Measurements from ENCODE around the gene ICAM1.
"Not testable (repeated sequence)": the region's sequence is repeated elsewhere in the genome, so short reads cannot be mapped to it uniquely, and the experiment has no call there.

The ICAM1 gene

DNA sequence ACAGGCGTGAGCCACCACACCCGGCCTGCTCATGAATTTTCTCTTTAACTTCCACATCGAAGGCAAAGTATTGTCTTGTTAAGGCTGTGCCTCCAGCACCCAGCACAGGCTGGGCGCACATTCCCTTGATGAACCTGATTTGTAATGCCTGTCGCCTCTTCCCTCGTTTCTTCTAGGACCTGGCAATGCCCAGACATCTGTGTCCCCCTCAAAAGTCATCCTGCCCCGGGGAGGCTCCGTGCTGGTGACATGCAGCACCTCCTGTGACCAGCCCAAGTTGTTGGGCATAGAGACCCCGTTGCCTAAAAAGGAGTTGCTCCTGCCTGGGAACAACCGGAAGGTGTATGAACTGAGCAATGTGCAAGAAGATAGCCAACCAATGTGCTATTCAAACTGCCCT lies 3.7 kb downstream of the ICAM1 start:
- in situ Hi-C loops (cut with HindIII; ENCODE audit: low sequenced_read_pairs): no loop called here

DNA sequence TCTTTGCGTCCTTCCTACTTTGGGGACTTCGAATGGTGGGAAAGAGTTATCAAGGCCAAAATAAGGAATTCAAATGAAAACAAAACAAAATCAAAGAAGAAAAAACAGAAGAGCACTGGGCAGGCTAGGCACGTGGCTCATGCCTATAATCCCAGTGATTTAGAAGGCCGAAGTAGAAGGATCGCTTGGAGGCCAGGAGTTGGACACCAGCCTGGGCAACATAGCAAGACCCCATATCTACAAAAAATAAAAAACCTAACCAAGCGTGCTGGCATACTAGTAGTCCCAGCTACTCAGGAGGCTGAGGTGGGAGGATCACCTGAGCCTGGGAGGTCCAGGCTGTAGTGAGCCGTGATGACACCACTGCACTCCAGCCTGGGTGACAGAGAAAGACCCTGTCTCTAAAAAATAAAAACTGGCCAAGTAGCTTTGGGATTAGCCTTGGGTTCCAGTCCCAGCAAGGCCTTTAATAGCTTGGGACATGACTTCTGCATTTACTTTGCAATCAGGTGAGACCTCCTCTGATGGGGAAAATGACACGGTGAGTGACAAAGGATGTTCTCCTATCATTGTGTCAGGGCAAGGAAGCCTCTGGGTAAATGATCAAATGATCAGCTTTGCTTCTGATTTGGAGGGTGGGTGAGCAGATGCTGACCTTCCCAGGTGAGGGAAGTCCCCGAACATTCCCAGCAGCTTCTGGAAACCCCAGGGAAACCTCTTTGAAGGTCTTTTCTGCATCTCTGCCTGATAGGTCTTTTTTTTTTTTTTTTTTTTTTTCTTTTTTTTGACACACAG lies 7.1 kb downstream of the ICAM1 start:
- in situ Hi-C loops (cut with HindIII; ENCODE audit: low sequenced_read_pairs): no loop called here

DNA sequence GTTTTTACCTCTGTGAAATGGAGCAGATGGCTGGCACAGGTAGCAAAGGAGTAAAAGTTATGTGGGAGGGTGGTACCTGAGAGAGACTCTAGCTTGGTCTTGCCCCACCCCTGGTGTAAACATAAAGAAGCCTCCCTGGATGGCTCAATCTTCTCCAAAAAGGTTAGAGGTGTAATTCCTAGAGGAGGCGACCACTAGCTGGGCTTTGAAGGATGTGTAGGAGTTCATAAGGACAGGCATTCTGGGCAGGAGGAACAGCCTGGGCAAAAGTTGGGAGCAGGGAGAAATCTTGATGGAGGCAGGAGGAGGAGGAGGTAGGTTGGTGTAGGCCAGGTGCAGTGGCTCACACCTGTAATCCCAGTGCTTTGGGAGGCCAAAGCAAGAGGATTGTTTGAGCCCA lies 8.0 kb downstream of the ICAM1 start:
- in situ Hi-C loops (cut with HindIII; ENCODE audit: low sequenced_read_pairs): no loop called here

DNA sequence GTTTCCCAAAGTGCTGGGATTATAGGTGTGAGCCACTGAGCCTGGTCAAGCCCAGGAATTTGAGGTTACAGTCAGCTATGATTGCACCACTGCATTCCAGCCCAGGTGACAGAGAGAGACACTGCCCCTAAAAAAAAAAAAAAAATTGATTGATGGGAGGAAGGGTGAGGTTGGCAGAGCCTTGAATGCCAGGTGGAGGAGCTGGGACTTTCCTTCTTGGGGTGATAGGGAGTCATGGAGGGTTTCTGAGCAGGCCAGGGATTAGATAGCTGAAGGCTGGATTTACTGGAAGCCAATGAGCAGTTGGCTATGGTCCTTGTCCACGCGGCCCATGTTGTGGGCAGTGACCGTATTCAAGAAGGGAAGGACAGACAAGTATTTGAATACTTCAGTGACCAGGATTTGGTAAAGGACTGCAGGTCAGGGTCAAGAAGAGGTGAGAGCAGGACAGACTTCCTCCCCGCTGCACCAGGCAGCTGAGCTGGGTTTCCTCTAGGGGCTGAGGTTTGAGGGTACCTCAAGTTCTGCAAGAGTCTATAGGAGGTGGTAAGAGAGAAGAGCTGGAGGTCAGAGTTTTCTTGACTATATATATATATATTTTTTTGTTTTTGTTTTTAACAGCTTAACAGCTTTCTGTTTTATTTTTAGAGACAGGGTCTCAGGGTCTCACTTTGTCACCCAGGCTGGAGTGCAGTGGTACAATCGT lies 9.0 kb downstream of the ICAM1 start:
- in situ Hi-C loops (cut with HindIII; ENCODE audit: low sequenced_read_pairs): no loop called here

DNA sequence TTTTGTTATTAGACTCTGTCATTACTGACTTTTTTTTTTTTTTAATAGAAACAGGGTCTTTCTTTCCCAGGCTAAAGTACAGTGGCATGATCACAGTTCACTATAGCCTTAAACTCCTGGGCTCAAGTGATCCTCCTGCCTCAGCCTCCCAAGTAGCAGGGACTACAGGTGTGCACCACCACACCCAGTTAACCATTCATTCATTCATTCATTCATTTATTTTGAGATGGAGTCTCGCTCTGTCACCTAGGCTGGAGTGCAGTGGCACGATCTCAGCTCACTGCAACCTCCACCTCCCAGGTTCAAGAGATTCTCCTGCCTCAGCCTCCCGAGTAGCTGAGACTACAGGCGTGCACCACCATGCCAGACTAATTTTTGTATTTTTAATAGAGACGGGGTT lies 11.1 kb downstream of the ICAM1 start:
- in situ Hi-C loops (cut with HindIII; ENCODE audit: low sequenced_read_pairs): not testable (repeated sequence)

GRCh38 chr19:10283301-10284064 lies 12.6 kb downstream of the ICAM1 start:
- in situ Hi-C loops (cut with HindIII; ENCODE audit: low sequenced_read_pairs): no loop called here

GRCh38 chr19:10284065-10284959 lies 13.4 kb downstream of the ICAM1 start:
- in situ Hi-C loops (cut with HindIII; ENCODE audit: low sequenced_read_pairs): no loop called here

GRCh38 chr19:10284960-10285278 lies 14.0 kb downstream of the ICAM1 start:
- in situ Hi-C loops (cut with HindIII; ENCODE audit: low sequenced_read_pairs): no loop called here

DNA sequence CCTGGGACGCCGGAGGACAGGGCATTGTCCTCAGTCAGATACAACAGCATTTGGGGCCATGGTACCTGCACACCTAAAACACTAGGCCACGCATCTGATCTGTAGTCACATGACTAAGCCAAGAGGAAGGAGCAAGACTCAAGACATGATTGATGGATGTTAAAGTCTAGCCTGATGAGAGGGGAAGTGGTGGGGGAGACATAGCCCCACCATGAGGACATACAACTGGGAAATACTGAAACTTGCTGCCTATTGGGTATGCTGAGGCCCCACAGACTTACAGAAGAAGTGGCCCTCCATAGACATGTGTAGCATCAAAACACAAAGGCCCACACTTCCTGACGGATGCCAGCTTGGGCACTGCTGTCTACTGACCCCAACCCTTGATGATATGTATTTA lies 14.5 kb downstream of the ICAM1 start:
- in situ Hi-C loops (cut with HindIII; ENCODE audit: low sequenced_read_pairs): no loop called here

- in situ Hi-C loops (cut with HindIII; ENCODE audit: low sequenced_read_pairs): no loop called here
Observed at GRCh38 chr19:10286803-10287737, 16.1 kb downstream of the ICAM1 start, which contains the start of gene ICAM4. Gene ICAM4, plus strand, starts transcription at chr19:10286955. Its CDS starts 58 bp downstream, at chr19:10287013.

DNA sequence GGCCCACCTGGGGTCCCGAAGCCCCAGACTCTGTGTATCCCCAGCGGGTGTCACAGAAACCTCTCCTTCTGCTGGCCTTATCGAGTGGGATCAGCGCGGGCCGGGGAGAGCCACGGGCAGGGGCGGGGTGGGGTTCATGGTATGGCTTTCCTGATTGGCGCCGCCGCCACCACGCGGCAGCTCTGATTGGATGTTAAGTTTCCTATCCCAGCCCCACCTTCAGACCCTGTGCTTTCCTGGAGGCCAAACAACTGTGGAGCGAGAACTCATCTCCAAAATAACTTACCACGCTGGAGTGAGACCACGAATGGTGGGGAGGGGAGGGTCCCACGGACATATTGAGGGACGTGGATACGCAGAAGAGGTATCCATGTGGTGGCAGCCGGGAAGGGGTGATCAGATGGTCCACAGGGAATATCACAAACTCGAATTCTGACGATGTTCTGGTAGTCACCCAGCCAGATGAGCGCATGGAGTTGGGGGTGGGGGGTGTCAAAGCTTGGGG lies 17.8 kb downstream of the ICAM1 start:
- in situ Hi-C loops (cut with HindIII; ENCODE audit: low sequenced_read_pairs): no loop called here

DNA sequence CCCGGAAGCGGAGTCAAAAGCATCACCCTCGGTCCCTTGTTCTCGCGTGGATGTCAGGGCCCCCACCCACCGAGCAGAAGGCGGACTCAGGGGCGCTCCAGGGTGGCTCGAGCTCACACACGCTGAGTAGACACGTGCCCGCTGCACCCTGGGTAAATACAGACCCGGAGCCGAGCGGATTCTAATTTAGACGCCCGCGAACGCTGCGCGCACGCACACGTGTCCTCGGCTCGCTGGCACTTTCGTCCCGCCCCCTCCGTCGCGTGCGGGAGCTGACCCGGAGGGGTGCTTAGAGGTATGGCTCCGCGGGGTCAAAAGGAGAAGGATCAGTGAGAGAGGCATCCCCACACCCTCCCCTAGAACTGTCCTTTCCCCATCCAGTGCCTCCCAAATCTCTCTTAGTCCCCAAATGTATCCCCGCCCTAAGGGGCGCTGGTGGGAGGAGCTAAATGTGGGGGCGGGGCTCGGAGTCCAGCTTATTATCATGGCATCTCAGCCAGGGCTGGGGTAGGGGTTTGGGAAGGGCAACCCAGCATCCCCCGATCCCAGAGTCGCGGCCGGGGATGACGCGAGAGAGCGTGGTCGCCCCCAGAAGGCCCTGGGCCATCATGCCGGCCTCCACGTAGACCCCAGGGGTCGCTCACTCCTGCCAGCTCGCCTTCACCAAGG lies 18.4 kb downstream of the ICAM1 start:
- in situ Hi-C loops (cut with HindIII; ENCODE audit: low sequenced_read_pairs): no loop called here

DNA sequence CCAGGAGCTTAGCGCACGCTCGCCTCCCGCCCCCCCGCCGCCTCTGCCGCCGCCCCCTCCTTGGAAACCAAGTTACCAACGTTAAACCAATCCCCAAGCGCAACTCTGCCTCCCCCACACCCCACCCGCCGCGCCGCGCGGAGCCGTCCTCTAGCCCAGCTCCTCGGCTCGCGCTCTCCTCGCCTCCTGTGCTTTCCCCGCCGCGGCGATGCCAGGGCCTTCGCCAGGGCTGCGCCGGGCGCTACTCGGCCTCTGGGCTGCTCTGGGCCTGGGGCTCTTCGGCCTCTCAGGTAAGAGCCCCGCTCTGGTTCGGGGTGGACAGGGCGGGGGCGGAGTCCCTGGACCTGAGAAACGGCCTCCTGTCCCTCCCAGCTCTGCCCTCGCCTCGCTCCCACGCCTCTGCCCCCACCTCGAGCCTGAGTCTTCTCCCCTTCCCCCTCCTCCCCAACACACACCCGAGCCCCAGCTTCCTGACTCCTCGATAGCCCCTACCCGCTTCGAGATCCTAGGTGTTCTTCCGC lies 19.0 kb downstream of the ICAM1 start, which contains the start of gene ICAM5:
ICAM5 (plus strand) TSS at position 117 of the 521 bp plus-strand sequence; CDS start at position 209, 92 bp downstream.
- in situ Hi-C loops (cut with HindIII; ENCODE audit: low sequenced_read_pairs): no loop called here

- in situ Hi-C loops (cut with HindIII; ENCODE audit: low sequenced_read_pairs): no loop called here
Observed at GRCh38 chr19:10290357-10290875, 19.5 kb downstream of the ICAM1 start.

GRCh38 chr19:10290876-10291553 lies 20.1 kb downstream of the ICAM1 start:
- in situ Hi-C loops (cut with HindIII; ENCODE audit: low sequenced_read_pairs): no loop called here

- in situ Hi-C loops (cut with HindIII; ENCODE audit: low sequenced_read_pairs): no loop called here
Observed at GRCh38 chr19:10291554-10292205, 20.8 kb downstream of the ICAM1 start.

DNA sequence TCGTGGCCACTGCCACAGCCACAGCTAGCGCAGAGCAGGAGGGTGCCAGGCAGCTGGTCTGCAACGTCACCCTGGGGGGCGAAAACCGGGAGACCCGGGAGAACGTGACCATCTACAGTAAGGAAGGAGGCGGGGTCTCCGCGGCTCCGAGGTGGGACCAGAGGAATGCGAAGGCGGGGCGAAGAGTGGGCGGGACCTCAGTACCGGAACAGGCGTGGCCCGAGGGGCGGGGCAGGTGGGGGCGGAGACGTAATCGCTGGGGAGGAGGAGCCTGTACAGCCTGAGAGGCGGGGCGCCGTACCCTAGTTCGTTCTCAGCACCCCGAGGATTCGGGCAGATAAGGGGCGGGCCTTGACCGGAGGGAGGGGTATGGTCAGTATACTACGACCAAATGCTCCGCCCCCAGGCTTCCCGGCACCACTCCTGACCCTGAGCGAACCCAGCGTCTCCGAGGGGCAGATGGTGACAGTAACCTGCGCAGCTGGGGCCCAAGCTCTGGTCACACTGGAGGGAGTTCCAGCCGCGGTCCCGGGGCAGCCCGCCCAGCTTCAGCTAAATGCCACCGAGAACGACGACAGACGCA lies 21.4 kb downstream of the ICAM1 start:
- in situ Hi-C loops (cut with HindIII; ENCODE audit: low sequenced_read_pairs): no loop called here
